AG04450 (cell line): Measurements from ENCODE around the gene TRPT1. TPM values are rescaled to one million over a fixed set of nuclear protein-coding genes. Genes with fewer than 3 reads are reported as not detected.

Experiments used
- CTCF ChIA-PET: fragments of 300-600, 350-600 bp; formaldehyde crosslinking; extraction: SDS; loops from one replicate; lab custom pipeline; 2022; ENCODE audit warnings: antibody characterized with exemption, inconsistent platforms; lab: Charles Lee
- POLR2A ChIA-PET: fragments of 350-600 bp; formaldehyde crosslinking; extraction: SDS; loops from one replicate; lab custom pipeline; 2021; ENCODE audit warnings: antibody characterized with exemption, inconsistent platforms; lab: Yijun Ruan, JAX
- DNase-seq: peaks from one replicate; pipeline ENCODE4 v3.0.0-alpha.2; 2011; ENCODE audit warnings: low read depth, low spot score
- H3K27ac ChIP-seq: one replicate; pipeline ENCODE4 v1.5.1; 2012; ENCODE audit warnings: low read depth, low read length, control low read depth
- H3K27me3 ChIP-seq: one replicate; pipeline ENCODE4 v1.6.0; 2012; ENCODE audit warnings: low read length; ENCODE audit not compliant: control insufficient read depth, insufficient read depth
- H3K4me3 ChIP-seq: 2 replicates; pipeline ENCODE4 v1.5.1; 2011; ENCODE audit warnings: mild to moderate bottlenecking, low read depth, low read length, control low read depth
- H3K9me3 ChIP-seq: 2 replicates; pipeline ENCODE4 v1.5.1; 2012; ENCODE audit warnings: low read length; ENCODE audit not compliant: control insufficient read depth, insufficient read depth
- CTCF ChIP-seq: IDR thresholded peaks from 2 replicates; pipeline ENCODE4 v1.5.1; 2011; ENCODE audit warnings: low read depth, low read length, control low read depth, inconsistent platforms
- polyA plus RNA-seq: library from polyadenylated mRNA; depleted of rRNA; stranded (reverse); fragments of >200 nt; gene quantifications from 2 replicates; pipeline ENCODE4 v1.2.3, GENCODE V29; 2011

TRPT1 gene
- polyA plus RNA-seq, 1 experiment, result 21.6 TPM

GRCh38 chr11:64208086-64208795, 17.7 kb downstream of the TRPT1 start:
- no peak overlapping the region for H3K4me3 ChIP-seq
- H3K27ac ChIP-seq, result peak overlapping the region; percentile 57
- POLR2A ChIA-PET, result interaction anchor here (1.0 to 3.4 kb wide), 4 partner anchors 9 to 109 kb away, joined by 3 to 27 read pairs (median 4); partner anchors contain the start of genes PRDX5, STIP1 and TRMT112
- TF ChIP-seq CTCF, result no peak
- CTCF ChIA-PET, result interaction anchor here (1.2 kb wide), 1 partner anchor 42 kb away, joined by 5 read pairs; no protein-coding TSS in a partner anchor
- no peaks in the 10 kb centered on the region; the same call in 1 of the 2 replicates for H3K9me3 ChIP-seq
- DNase-seq, result no peak
- H3K27me3 ChIP-seq, result no peaks in the 10 kb centered on the region

- peak overlapping the region; percentile 57 for H3K27ac ChIP-seq
- no peaks in the 10 kb centered on the region; the same call in 1 of the 2 replicates for H3K9me3 ChIP-seq
- TF ChIP-seq CTCF, result peak; percentile 4; the same call in 1 of the 2 replicates
- CTCF ChIA-PET, result interaction anchor here (0.5 to 6.8 kb wide), 3 partner anchors 43 to 207 kb away, joined by 3 to 125 read pairs (median 5); no protein-coding TSS in a partner anchor
- no peak overlapping the region for H3K4me3 ChIP-seq
- no peaks in the 10 kb centered on the region for H3K27me3 ChIP-seq
- POLR2A ChIA-PET, result interaction anchor here (1.0 to 3.4 kb wide), 5 partner anchors 10 to 110 kb away, joined by 3 to 27 read pairs (median 5); partner anchors contain the start of genes NUDT22, PRDX5, STIP1 and TRMT112
- no peak for DNase-seq
Observed at GRCh38 chr11:64207256-64208085, 18.5 kb downstream of the TRPT1 start.

GRCh38 chr11:64206457-64207255, 19.3 kb downstream of the TRPT1 start, which contains the start of gene FERMT3:
TSS of gene FERMT3 (plus strand) at chr11:64206721. CDS start at chr11:64207365, 644 bp downstream.
- Histone ChIP-seq H3K27me3 (no peaks in the 10 kb centered on the region), H3K9me3 (no peaks in the 10 kb centered on the region; the same call in 1 of the 2 replicates), H3K4me3 (no peak within 1 kb of the TSS), H3K27ac (peak within 1 kb of the TSS; percentile 57)
- ChIA-PET POLR2A (interaction anchor here (1.0 to 3.4 kb wide), 5 partner anchors 11 to 111 kb away, joined by 3 to 27 read pairs (median 5); partner anchors contain the start of genes NUDT22, PRDX5, STIP1 and TRMT112), CTCF (interaction anchor here (0.5 to 6.8 kb wide), 8 partner anchors 9 to 206 kb away, joined by 3 to 125 read pairs (median 14); partner anchors contain the start of gene PLCB3)
- TF ChIP-seq CTCF, result no peak
- no peak for DNase-seq

GRCh38 chr11:64204464-64204989, 21.5 kb downstream of the TRPT1 start:
- DNase-seq, result peak; percentile 95
- ChIA-PET CTCF (interaction anchor here (0.6 to 6.8 kb wide), 27 partner anchors 8 to 370 kb away, joined by 3 to 125 read pairs (median 4); partner anchors contain the start of genes NUDT22, PLCB3, PRDX5 and TRMT112), POLR2A (interaction anchor here (0.7 to 2.0 kb wide), 9 partner anchors 8 to 96 kb away, joined by 3 to 17 read pairs (median 4); partner anchors contain the start of genes NUDT22, STIP1 and TRPT1)
- Histone ChIP-seq H3K27ac (no peak overlapping the region), H3K27me3 (no peaks in the 10 kb centered on the region), H3K9me3 (no peaks in the 10 kb centered on the region; the same call in 1 of the 2 replicates), H3K4me3 (no peak overlapping the region)
- TF ChIP-seq CTCF, result peak; percentile 67
